H1 (cell line): Measurements from ENCODE around the gene RRM2. TPM values are rescaled to one million over a fixed set of nuclear protein-coding genes. Genes with fewer than 3 reads are reported as not detected.

Experiments used
- CTCF ChIA-PET: fragments of 300-600 bp; sonication (Branson Sonifier 250); formaldehyde crosslinking; loops from one replicate; lab custom pipeline; 2021; ENCODE audit not compliant: partially characterized antibody; lab: Charles Lee
- POLR2A ChIA-PET: fragments of 300-600 bp; sonication (Branson Sonifier 250); formaldehyde crosslinking; loops from one replicate; lab custom pipeline; 2021; ENCODE audit warnings: inconsistent platforms; ENCODE audit not compliant: partially characterized antibody; lab: Charles Lee
- DNase-seq, 2 experiments: peaks; one replicate each; pipeline versions ENCODE4 v3.0.0 to v3.0.0-alpha.2; 2010 to 2022; ENCODE audit warnings: low spot score in 2 of 2, low read depth in 1 of 2, mixed read lengths in 1 of 2
- FAIRE-seq: peaks from 2 replicates; lab custom pipeline; 2011; peaks lifted over from hg19 to GRCh38; lab: Jason Lieb, UNC
- H2AFZ ChIP-seq: 2 replicates; pipeline ENCODE4 v1.8.1; 2012; ENCODE audit warnings: low read length, inconsistent platforms
- H2AK5ac ChIP-seq: 2 replicates; pipeline ENCODE4 v1.6.1; 2013; ENCODE audit warnings: low read depth, low read length
- H2BK120ac ChIP-seq: replicated peaks from 2 replicates; pipeline ENCODE3; 2013; ENCODE audit warnings: low read depth, low read length, inconsistent platforms
- H2BK12ac ChIP-seq: 2 replicates; pipeline ENCODE4 v1.6.1; 2013; ENCODE audit warnings: low read depth, low read length
- H2BK15ac ChIP-seq: 2 replicates; pipeline ENCODE4 v1.6.1; 2013; ENCODE audit warnings: low read length
- H2BK20ac ChIP-seq: 2 replicates; pipeline ENCODE4 v1.6.1; 2013; ENCODE audit warnings: low read length
- H2BK5ac ChIP-seq: 2 replicates; pipeline ENCODE4 v1.6.1; 2013; ENCODE audit warnings: low read depth, low read length
- H3K14ac ChIP-seq: 2 replicates; pipeline ENCODE4 v1.6.1; 2013; ENCODE audit warnings: inconsistent platforms; ENCODE audit not compliant: insufficient read length
- H3K18ac ChIP-seq: 2 replicates; pipeline ENCODE4 v1.6.1; 2013; ENCODE audit warnings: low read length; ENCODE audit errors: extremely low read depth
- H3K23ac ChIP-seq: 2 replicates; pipeline ENCODE4 v1.6.1; 2013; ENCODE audit warnings: inconsistent platforms; ENCODE audit not compliant: insufficient read length
- H3K23me2 ChIP-seq: 2 replicates; pipeline ENCODE4 v1.6.1; 2013; ENCODE audit warnings: low read depth, low read length
- H3K27ac ChIP-seq: 2 replicates; pipeline ENCODE4 v1.6.1; 2011; ENCODE audit warnings: low read depth, low read length, inconsistent platforms
- H3K27me3 ChIP-seq, 4 experiments: replicated peaks in 1 of 4; 1 replicate in 1 of 4; 2 replicates in 3 of 4; pipeline versions ENCODE4 v1.6.1 to v1.8.1; 2011 to 2013; ENCODE audit warnings: low read length in 3 of 4, mild to moderate bottlenecking in 3 of 4, inconsistent platforms in 2 of 4, mixed read lengths in 2 of 4, moderate library complexity in 1 of 4; ENCODE audit not compliant: control insufficient read depth in 3 of 4, insufficient read depth in 3 of 4; ENCODE audit errors: extremely low read depth in 1 of 4
- H3K36me3 ChIP-seq, 4 experiments: 2 replicates each; pipeline versions ENCODE4 v1.6.1 to v1.8.1; 2011 to 2013; ENCODE audit warnings: mild to moderate bottlenecking in 4 of 4, low read length in 3 of 4, moderate library complexity in 2 of 4, control low read depth in 1 of 4, inconsistent platforms in 1 of 4; ENCODE audit not compliant: insufficient read depth in 4 of 4, control insufficient read depth in 2 of 4
- H3K4ac ChIP-seq: replicated peaks from 2 replicates; pipeline ENCODE3; 2013; ENCODE audit warnings: low read length, low read depth, mixed read lengths, inconsistent platforms; ENCODE audit not compliant: insufficient read length
- H3K4me1 ChIP-seq, 4 experiments: replicated peaks in 1 of 4; 1 replicate in 1 of 4; 2 replicates in 3 of 4; pipeline versions ENCODE4 v1.6.1 to v1.8.1; 2011 to 2013; ENCODE audit warnings: low read length in 3 of 4, inconsistent platforms in 2 of 4, mixed read lengths in 1 of 4; ENCODE audit not compliant: insufficient read depth in 4 of 4, control insufficient read depth in 3 of 4
- H3K4me2 ChIP-seq, 2 experiments: 2 replicates each; pipeline versions ENCODE4 v1.6.1 to v1.8.1; 2011 to 2013; ENCODE audit warnings: low read depth in 2 of 2, low read length in 2 of 2, control low read depth in 1 of 2, inconsistent platforms in 1 of 2, mild to moderate bottlenecking in 1 of 2; ENCODE audit not compliant: insufficient read depth in 1 of 2
- H3K4me3 ChIP-seq, 4 experiments: fragments of 200-600, 300-600 bp in 1 of 4; sonication (generic), shearing (Covaris generic), sonication (Bioruptor Twin) in 1 of 4; 2 replicates each; pipeline versions ENCODE4 v1.5.1 to v1.8.1; 2011 to 2016; ENCODE audit warnings: low read length in 4 of 4, low read depth in 3 of 4, control low read depth in 2 of 4, inconsistent platforms in 2 of 4, mild to moderate bottlenecking in 2 of 4, mixed read lengths in 1 of 4, moderate library complexity in 1 of 4; ENCODE audit not compliant: insufficient read depth in 2 of 4; ENCODE audit errors: extremely low read depth in 1 of 4
- H3K56ac ChIP-seq: replicated peaks from 2 replicates; pipeline ENCODE3; 2013; ENCODE audit warnings: low read depth, mild to moderate bottlenecking, mixed read lengths, low read length, inconsistent platforms; ENCODE audit not compliant: insufficient read length
- H3K79me1 ChIP-seq: 2 replicates; pipeline ENCODE4 v1.6.1; 2013; ENCODE audit warnings: low read depth, low read length, control low read depth
- H3K79me2 ChIP-seq, 2 experiments: 2 replicates each; pipeline versions ENCODE4 v1.6.1 to v1.8.1; 2012 to 2013; ENCODE audit warnings: low read length in 2 of 2, mild to moderate bottlenecking in 2 of 2, inconsistent platforms in 1 of 2; ENCODE audit not compliant: insufficient read depth in 2 of 2, control insufficient read depth in 1 of 2
- H3K9ac ChIP-seq, 4 experiments: replicated peaks in 1 of 4; 1 replicate in 1 of 4; 2 replicates in 3 of 4; pipeline versions ENCODE4 v1.6.1 to v1.8.1; 2011 to 2013; ENCODE audit warnings: low read depth in 3 of 4, low read length in 3 of 4, control low read depth in 2 of 4, mild to moderate bottlenecking in 2 of 4, moderate library complexity in 2 of 4, inconsistent platforms in 1 of 4; ENCODE audit errors: extremely low read depth in 1 of 4
- H3K9me3 ChIP-seq, 2 experiments: 2 replicates each; pipeline versions ENCODE4 v1.6.1 to v1.8.1; 2012 to 2013; ENCODE audit warnings: mild to moderate bottlenecking in 2 of 2, moderate library complexity in 2 of 2, control low read depth in 1 of 2, inconsistent platforms in 1 of 2, low read depth in 1 of 2, low read length in 1 of 2, mixed read lengths in 1 of 2; ENCODE audit not compliant: insufficient read depth in 2 of 2
- H4K20me1 ChIP-seq, 2 experiments: replicated peaks in 1 of 2; 2 replicates each; pipeline versions ENCODE3 to v1.8.1; 2011 to 2013; ENCODE audit warnings: inconsistent platforms in 2 of 2, low read length in 2 of 2, mild to moderate bottlenecking in 1 of 2; ENCODE audit not compliant: insufficient read depth in 2 of 2, control insufficient read depth in 1 of 2
- H4K5ac ChIP-seq: 2 replicates; pipeline ENCODE4 v1.6.1; 2013; ENCODE audit warnings: low read length, low read depth, mixed read lengths, inconsistent platforms; ENCODE audit not compliant: insufficient read length
- H4K8ac ChIP-seq: 2 replicates; pipeline ENCODE4 v1.8.0; 2013; ENCODE audit warnings: mild to moderate bottlenecking, moderate library complexity, low read length, inconsistent platforms; ENCODE audit not compliant: insufficient read depth; ENCODE audit errors: extremely low read depth
- H4K91ac ChIP-seq: replicated peaks from 2 replicates; pipeline ENCODE3; 2013; ENCODE audit warnings: low read length, mixed read lengths, inconsistent platforms; ENCODE audit not compliant: insufficient read length
- RAD21 ChIP-seq, 2 experiments: IDR thresholded peaks in 1 of 2; conservative IDR thresholded peaks in 1 of 2; 2 replicates each; pipeline ENCODE4 v1.6.1; 2011; ENCODE audit warnings: low read depth in 2 of 2, low read length in 2 of 2, improper control_type of control experiment in 1 of 2, inconsistent platforms in 1 of 2, mild to moderate bottlenecking in 1 of 2, moderate library complexity in 1 of 2
- SIN3A ChIP-seq, 2 experiments: IDR thresholded peaks in 1 of 2; conservative IDR thresholded peaks in 1 of 2; 2 replicates each; pipeline ENCODE4 v1.6.1; 2011 to 2012; ENCODE audit warnings: low read length in 2 of 2, improper control_type of control experiment in 1 of 2, low read depth in 1 of 2, mild to moderate bottlenecking in 1 of 2
- TAF1 ChIP-seq: IDR thresholded peaks from 2 replicates; pipeline ENCODE4 v1.6.1; 2011; ENCODE audit warnings: mild to moderate bottlenecking, low read depth, low read length
- WGBS, 2 experiments: shearing (Covaris generic) in 1 of 2; methylation state at CpG; one replicate each; pipeline versions ENCODE4 v1.1.6 to v1.1.7; 2013 to 2015; ENCODE audit warnings: low lambda C conversion rate in 2 of 2, mixed read lengths in 2 of 2, inconsistent platforms in 1 of 2, low coverage in 1 of 2, missing lambda C conversion rate in 1 of 2; ENCODE audit not compliant: insufficient replicate concordance in 2 of 2, insufficient coverage in 1 of 2, insufficient read length in 1 of 2; ENCODE audit errors: extremely low coverage in 1 of 2, missing lambda C conversion rate in 1 of 2; 5-methylcytosine and 5-hydroxymethylcytosine counted together
- polyA plus RNA-seq, 7 experiments: library from polyadenylated mRNA; depleted of rRNA in 3 of 7; stranded (reverse) in 5 of 7; unstranded in 2 of 7; fragments of >200 nt in 5 of 7; fragments of 200-250 nt in 2 of 7; gene quantifications; 1 replicate in 5 of 7; 2 replicates in 1 of 7; 4 replicates in 1 of 7; pipeline versions ENCODE4 v1.2.1 to v1.2.3, GENCODE V29; 2011 to 2013; ENCODE audit warnings: missing spikeins in 2 of 7, mixed read lengths in 2 of 7
- total RNA-seq: library from RNA; stranded (reverse); fragmentation: NEBNext Ultra II Directional; extraction: Animal tissue kit (Norgen Biotek cat#: 25700); gene quantifications from 2 replicates; pipeline ENCODE4 v1.2.1, GENCODE V29; 2021

RRM2 gene
- total and polyA plus RNA-seq, 2 of the 8 experiments (the other 6 are each of a cell fraction or from before 2014, with no cell fraction given), result 37.7 to 215 TPM

GRCh38 chr2:10157293-10157692 lies 34.8 kb downstream of the RRM2 start:
- Histone ChIP-seq H4K8ac (no peak overlapping the region), H2AK5ac (no peak overlapping the region), H3K9ac (no peak overlapping the region), H2BK15ac (no peak overlapping the region), H3K79me1 (no peaks in the 10 kb centered on the region), H2BK5ac (no peak overlapping the region), H3K4me2 (no peak overlapping the region), H3K9me3 (no peaks in the 10 kb centered on the region), H3K4me1 (peaks cover 0 to 7% (median 0%) of the 10 kb centered on the region in 4 experiments; a peak in 1 of 7 replicates), H3K56ac (no peak overlapping the region), H3K4me3 (no peak overlapping the region), H3K18ac (no peak overlapping the region), H3K27me3 (no peaks in the 10 kb centered on the region), H3K14ac (no peak overlapping the region), H4K91ac (no peak overlapping the region), H2BK20ac (no peak overlapping the region), H3K23me2 (no peaks in the 10 kb centered on the region), H3K27ac (no peak overlapping the region), H4K20me1 (peaks cover 0 to 3% of the 10 kb centered on the region in 2 experiments), H4K5ac (no peak overlapping the region), H3K79me2 (no peaks in the 10 kb centered on the region), H2BK12ac (no peak overlapping the region), H3K36me3 (peaks cover 0 to 3% (median 0%) of the 10 kb centered on the region in 4 experiments; a peak in 3 of 8 replicates), H3K4ac (no peak overlapping the region), H2BK120ac (no peak overlapping the region), H3K23ac (no peak overlapping the region), H2AFZ (no peak overlapping the region)
- ChIA-PET POLR2A (interaction anchor here (2.1 kb wide), 1 partner anchor 8 kb away, joined by 9 read pairs; no protein-coding TSS in a partner anchor), CTCF (interaction anchor here (0.8 to 17.7 kb wide), 11 partner anchors 15 to 278 kb away, joined by 3 to 169 read pairs (median 5); no protein-coding TSS in a partner anchor)
- FAIRE-seq (no peak), DNase-seq (no peak)
- 95% methylated on average over 4 of the region's 4 CpGs; no CpG with 5 or more reads in 1 of the 2 experiments for WGBS, 2 experiments
- TF ChIP-seq TAF1 (no peak), SIN3A (conservative IDR thresholded peaks at IDR 0.05 in 1 of 2, IDR thresholded peaks at IDR 0.05 in 1 of 2; ENCODE audit: low read depth in 1 of 2, low read length in 2 of 2) (no peak), RAD21 (IDR thresholded peaks at IDR 0.05 in 1 of 2, conservative IDR thresholded peaks at IDR 0.05 in 1 of 2; ENCODE audit: low read depth in 2 of 2, low read length in 2 of 2) (peak; percentile 15 to 27; a peak in 3 of 4 replicates)
